HepG2 (cell line): Measurements from ENCODE around the gene NINL. TPM values are rescaled to one million over a fixed set of nuclear protein-coding genes. Genes with fewer than 3 reads are reported as not detected.

ENCODE experiments used
- CCDC6 ChIP-seq: sonication (generic); formaldehyde crosslinking; IDR thresholded peaks from 2 replicates; pipeline ENCODE4 v1.8.1; 2022; ENCODE audit warnings: mild to moderate bottlenecking, missing genetic modification reagents, moderate library complexity
- ELF3 ChIP-seq: IDR thresholded peaks from 2 replicates; pipeline ENCODE4 v1.6.1; 2016; ENCODE audit warnings: missing genetic modification reagents, missing compliant biosample characterization
- GRHL1 ChIP-seq: sonication (generic); formaldehyde crosslinking; conservative IDR thresholded peaks from 2 replicates; pipeline ENCODE4 v1.8.0; 2022; ENCODE audit warnings: missing genetic modification reagents
- HCFC1 ChIP-seq: fragments of 150-350 bp; IDR thresholded peaks from 2 replicates; pipeline ENCODE4 v1.6.1; 2014; ENCODE audit warnings: low read depth, low read length
- HMGXB3 ChIP-seq: sonication (generic); formaldehyde crosslinking; IDR thresholded peaks from 2 replicates; pipeline ENCODE4 v1.4.0; 2020; ENCODE audit warnings: missing genetic modification reagents, borderline replicate concordance
- HNRNPL ChIP-seq: fragments of 200-400 bp; formaldehyde crosslinking; IDR thresholded peaks from 2 replicates; pipeline ENCODE4 v1.6.1; 2017; ENCODE audit warnings: mild to moderate bottlenecking, low read depth, low read length
- MYNN ChIP-seq: sonication (generic); formaldehyde crosslinking; IDR thresholded peaks from 2 replicates; pipeline ENCODE4 v1.4.0; 2020; ENCODE audit warnings: mild to moderate bottlenecking, low read depth, missing genetic modification reagents
- NONO ChIP-seq, 2 experiments: fragments of 450-650 bp in 1 of 2; sonication (generic) in 1 of 2; formaldehyde crosslinking in 1 of 2; IDR thresholded peaks in 1 of 2; conservative IDR thresholded peaks in 1 of 2; 2 replicates each; pipeline versions ENCODE4 v1.6.1 to v1.8.0; 2017 to 2022; ENCODE audit warnings: mild to moderate bottlenecking in 1 of 2, missing genetic modification reagents in 1 of 2, moderate library complexity in 1 of 2
- SCMH1 ChIP-seq: sonication (generic); formaldehyde crosslinking; IDR thresholded peaks from 2 replicates; pipeline ENCODE4 v1.9.0; 2021; ENCODE audit warnings: missing genetic modification reagents, mild to moderate bottlenecking, borderline replicate concordance
- THAP8 ChIP-seq: sonication (generic); formaldehyde crosslinking; IDR thresholded peaks from 2 replicates; pipeline ENCODE4 v1.5.1; 2020; ENCODE audit warnings: missing genetic modification reagents, mild to moderate bottlenecking, borderline replicate concordance
- TSC22D2 ChIP-seq: sonication (generic); formaldehyde crosslinking; IDR thresholded peaks from 2 replicates; pipeline ENCODE4 v1.5.1; 2020; ENCODE audit warnings: missing genetic modification reagents, mild to moderate bottlenecking, borderline replicate concordance
- ZBTB25 ChIP-seq: IDR thresholded peaks from 2 replicates; pipeline ENCODE4 v1.6.1; 2018; ENCODE audit warnings: missing genetic modification reagents
- ZBTB4 ChIP-seq: sonication (generic); formaldehyde crosslinking; IDR thresholded peaks from 2 replicates; pipeline ENCODE4 v1.4.0; 2020; ENCODE audit warnings: missing genetic modification reagents, mild to moderate bottlenecking, borderline replicate concordance
- ZKSCAN5 ChIP-seq: sonication (generic); formaldehyde crosslinking; IDR thresholded peaks from 2 replicates; pipeline ENCODE4 v1.5.1; 2020; ENCODE audit warnings: mild to moderate bottlenecking, missing genetic modification reagents
- ZNF333 ChIP-seq: sonication (generic); formaldehyde crosslinking; IDR thresholded peaks from 2 replicates; pipeline ENCODE4 v1.4.0; 2020; ENCODE audit warnings: mild to moderate bottlenecking, missing genetic modification reagents, borderline replicate concordance
- ZNF619 ChIP-seq: sonication (generic); formaldehyde crosslinking; IDR thresholded peaks from 2 replicates; pipeline ENCODE4 v1.4.0; 2020; ENCODE audit warnings: mild to moderate bottlenecking, missing genetic modification reagents
- polyA plus RNA-seq, 8 experiments: library from polyadenylated mRNA; depleted of rRNA in 3 of 8; stranded (reverse) in 7 of 8; unstranded in 1 of 8; fragments of >200 nt; fragmentation: Illumina TruSeq in 4 of 8; extraction: Trizol in 4 of 8; gene quantifications; 2 replicates each; pipeline versions ENCODE4 v1.2.1 to v1.2.3, GENCODE V29; 2011 to 2016; ENCODE audit warnings: low read depth in 4 of 8, missing spikeins in 1 of 8, mixed read lengths in 1 of 8; ENCODE audit not compliant: insufficient read depth in 1 of 8
- total RNA-seq, 5 experiments: library from RNA; depleted of rRNA; stranded (reverse); fragments of >200 nt; fragmentation: Illumina TruSeq; extraction: Trizol; gene quantifications; 2 replicates each; pipeline ENCODE4 v1.2.3, GENCODE V29; 2016; ENCODE audit warnings: low read depth in 1 of 5

NINL gene
- total and polyA plus RNA-seq, 2 of the 13 experiments (the other 11 are each of a cell fraction or from before 2014, with no cell fraction given), result 32.3 to 34.3 TPM

- TF ChIP-seq HMGXB3 (CRISPR knock-in tag) (peak; percentile 95), THAP8 (peak; percentile 56; the same call in 1 of the 2 replicates), ZNF619 (CRISPR knock-in tag) (peak; percentile 99), SCMH1 (CRISPR knock-in tag) (no peak), CCDC6 (CRISPR knock-in tag) (peak; percentile 99), ELF3 (CRISPR knock-in tag) (peak; percentile 91), ZBTB25 (CRISPR knock-in tag) (peak; percentile 80; the same call in 1 of the 2 replicates), HNRNPL (peak; percentile 93), TSC22D2 (CRISPR knock-in tag) (peak; percentile 92; the same call in 1 of the 2 replicates), HCFC1 (peak; percentile 58), ZNF333 (CRISPR knock-in tag) (peak; percentile 99), MYNN (peak; percentile 83; the same call in 1 of the 2 replicates), NONO (IDR thresholded peaks at IDR 0.05) (no peak), NONO (CRISPR knock-in tag; conservative IDR thresholded peaks at IDR 0.05) (peak; percentile 99), GRHL1 (peak; percentile 51; the same call in 1 of the 2 replicates), ZBTB4 (CRISPR knock-in tag) (peak; percentile 100), ZKSCAN5 (CRISPR knock-in tag) (peak; percentile 62; the same call in 1 of the 2 replicates)
Measured at GRCh38 chr20:25407311-25408169, 177.8 kb downstream of the NINL start, which contains the start of gene GINS1 (continued).
